ENCODE results near the gene FOXRED2. TPM values are rescaled to one million over a fixed set of nuclear protein-coding genes. Genes with fewer than 3 reads are reported as not detected.

The FOXRED2 gene
- total RNA-seq, 1 experiment from 2014 or later: 42.4 TPM

GRCh38 chr22:36463783-36464184, 43.1 kb downstream of the FOXRED2 start:
- no TSS peak for BruUV-seq (replicated peaks)
- H3K4me2 ChIP-seq: no peak overlapping the region
- H3K36me3 ChIP-seq (ENCODE audit: low read depth): no peaks in the 10 kb centered on the region
- ChIA-PET CTCF (no interaction called here), POLR2A (ENCODE audit: unreplicated experiment) (no interaction called here)
- H4K20me1 ChIP-seq (ENCODE audit: insufficient read depth): no peaks in the 10 kb centered on the region
- H3K9me2 ChIP-seq (ENCODE audit: insufficient read depth): no peaks in the 10 kb centered on the region
- peaks cover 13% of the 10 kb centered on the region; the same call in 1 of the 2 replicates for H3K79me2 ChIP-seq (ENCODE audit: low read depth)
- H3K27me3 ChIP-seq (ENCODE audit: insufficient read depth, low read depth): no peaks in the 10 kb centered on the region
- H3K4me3 ChIP-seq: no peak overlapping the region
- intact Hi-C loops (cut with micrococcal nuclease; ENCODE audit: unreplicated experiment): loop anchor here (2.0 kb wide), 1 partner anchor 13 kb away; no protein-coding TSS in a partner anchor
- no peak overlapping the region for H2AFZ ChIP-seq
- no peak for DNase-seq
- peaks cover 98% of the 10 kb centered on the region for H3K4me1 ChIP-seq (replicated peaks; ENCODE audit: insufficient read depth)
- no peaks in the 10 kb centered on the region for H3K9me3 ChIP-seq (ENCODE audit: insufficient read depth, low read depth)
- peaks cover 55% of the 10 kb centered on the region for H3F3A ChIP-seq (ENCODE audit: insufficient read depth, low read depth)
- H3K27ac ChIP-seq: no peak overlapping the region
- TF ChIP-seq EZH2 (IDR thresholded peaks at IDR 0.05; ENCODE audit: low read depth) (no peak), CTCF (conservative IDR thresholded peaks at IDR 0.05) (no peak)

- DNase-seq: peak; percentile 96 to 99
- Histone ChIP-seq H3K9me3 (ENCODE audit: insufficient read depth, low read depth) (no peaks in the 10 kb centered on the region), H3K27ac (peak overlapping the region; percentile 72), H3F3A (ENCODE audit: insufficient read depth, low read depth) (peaks cover 47% of the 10 kb centered on the region), H3K36me3 (ENCODE audit: low read depth) (no peaks in the 10 kb centered on the region), H3K4me3 (no peak overlapping the region), H3K27me3 (ENCODE audit: insufficient read depth, low read depth) (no peaks in the 10 kb centered on the region), H4K20me1 (ENCODE audit: insufficient read depth) (no peaks in the 10 kb centered on the region), H3K9me2 (ENCODE audit: insufficient read depth) (no peaks in the 10 kb centered on the region), H3K4me2 (peak overlapping the region; percentile 63), H3K79me2 (ENCODE audit: low read depth) (peaks cover 4% of the 10 kb centered on the region; the same call in 1 of the 2 replicates), H2AFZ (no peak overlapping the region), H3K4me1 (replicated peaks; ENCODE audit: insufficient read depth) (peaks cover 92% of the 10 kb centered on the region)
- intact Hi-C loops (cut with micrococcal nuclease; ENCODE audit: unreplicated experiment): loop anchor here (1.0 kb wide), 1 partner anchor 52 kb away; no protein-coding TSS in a partner anchor
- BruUV-seq (replicated peaks): TSS peak; percentile 16
- ChIA-PET POLR2A (ENCODE audit: unreplicated experiment) (interaction anchor here (0.6 to 1.2 kb wide), 8 partner anchors 10 to 875 kb away, joined by 3 to 7 read pairs (median 4); partner anchors contain the start of gene MYH9), CTCF (no interaction called here)
- TF ChIP-seq CTCF (conservative IDR thresholded peaks at IDR 0.05): no peak
- TF ChIP-seq EZH2 (IDR thresholded peaks at IDR 0.05; ENCODE audit: low read depth): no peak
These were observed 44.9 kb downstream of the FOXRED2 start for GRCh38 chr22:36461665-36462649.

GRCh38 chr22:36460202-36460601, 46.6 kb downstream of the FOXRED2 start:
- Histone ChIP-seq H3K4me2 (no peak overlapping the region), H2AFZ (no peak overlapping the region), H4K20me1 (ENCODE audit: insufficient read depth) (no peaks in the 10 kb centered on the region), H3K4me1 (replicated peaks; ENCODE audit: insufficient read depth) (peaks cover 79% of the 10 kb centered on the region), H3K27ac (no peak overlapping the region), H3K9me3 (ENCODE audit: insufficient read depth, low read depth) (no peaks in the 10 kb centered on the region), H3F3A (ENCODE audit: insufficient read depth, low read depth) (peaks cover 43% of the 10 kb centered on the region), H3K79me2 (ENCODE audit: low read depth) (peaks cover 4% of the 10 kb centered on the region; the same call in 1 of the 2 replicates), H3K9me2 (ENCODE audit: insufficient read depth) (no peaks in the 10 kb centered on the region), H3K27me3 (ENCODE audit: insufficient read depth, low read depth) (no peaks in the 10 kb centered on the region), H3K36me3 (ENCODE audit: low read depth) (no peaks in the 10 kb centered on the region), H3K4me3 (no peak overlapping the region)
- TF ChIP-seq EZH2 (IDR thresholded peaks at IDR 0.05; ENCODE audit: low read depth): no peak
- TF ChIP-seq CTCF (conservative IDR thresholded peaks at IDR 0.05): no peak
- CTCF ChIA-PET: no interaction called here
- DNase-seq: no peak
- intact Hi-C loops (cut with micrococcal nuclease; ENCODE audit: unreplicated experiment): no loop called here
- BruUV-seq (replicated peaks): no TSS peak
- POLR2A ChIA-PET (ENCODE audit: unreplicated experiment): no interaction called here
